Body of pancreas (tissue), 4 donors: ENCODE data around the gene AHCTF1. TPM values are rescaled to one million over a fixed set of nuclear protein-coding genes. Genes with fewer than 3 reads are reported as not detected.

Source experiments
- ATAC-seq: fragments of 150-250 bp; one replicate; pipeline ENCODE4 v1.9.1; 2016
- DNase-seq, 4 donors: peaks; one replicate each; pipeline ENCODE4 v3.0.0-alpha.2; 2019
- H3K27ac ChIP-seq, 4 donors: fragments of 200-600 bp; sonication (generic); 1 replicate in 3 of 4; 2 replicates in 1 of 4; pipeline versions ENCODE4 v1.5.1 to v1.6.1; 2016 to 2019; ENCODE audit warnings: mild to moderate bottlenecking in 1 of 4, mixed read lengths in 1 of 4, moderate library complexity in 1 of 4
- H3K27me3 ChIP-seq, 2 donors: fragments of 200-600 bp; sonication (generic); one replicate each; pipeline ENCODE4 v1.6.0; 2016; ENCODE audit warnings: mild to moderate bottlenecking in 1 of 2
- H3K36me3 ChIP-seq, 2 donors: fragments of 200-600 bp; sonication (generic); replicated peaks in 1 of 2; 2 replicates each; pipeline ENCODE4 v1.5.1; 2016; ENCODE audit warnings: low read depth in 2 of 2; ENCODE audit not compliant: insufficient read depth in 1 of 2
- H3K4me1 ChIP-seq: fragments of 200-600 bp; sonication (generic); one replicate; pipeline ENCODE4 v1.6.0; 2016
- H3K4me3 ChIP-seq, 2 donors: fragments of 200-600 bp; sonication (generic); 1 replicate in 1 of 2; 2 replicates in 1 of 2; pipeline ENCODE4 v1.5.1; 2016 to 2019
- H3K9me3 ChIP-seq, 3 donors: fragments of 200-600 bp; sonication (generic); 1 replicate in 2 of 3; 2 replicates in 1 of 3; pipeline ENCODE4 v1.5.1; 2016
- POLR2A ChIP-seq, 3 donors: fragments of 450-650 bp; IDR thresholded peaks; one replicate each; pipeline ENCODE4 v1.6.1; 2016; ENCODE audit warnings: antibody characterized with exemption in 3 of 3, mild to moderate bottlenecking in 2 of 3
- WGBS, 2 donors: methylation state at CpG; one replicate each; pipeline ENCODE4 v1.1.5; 2017; 5-methylcytosine and 5-hydroxymethylcytosine counted together
- intact Hi-C: fragments of 100-400 bp; cut with DNase I; formaldehyde crosslinking; loops from one replicate; pipeline ENCODE4 v1.15.1; 2023
- small RNA-seq: library from RNA; depleted of rRNA; stranded (forward); fragments of <200 nt; gene quantifications from one replicate; pipeline ENCODE3, GENCODE V24; 2016
- total RNA-seq, 2 donors: library from RNA; depleted of rRNA; stranded (reverse); fragments of >200 nt; gene quantifications; one replicate each; pipeline ENCODE4 v1.1.0, GENCODE V29; 2016
- TF ChIP-seq, protein P1 (sequence below), 7 experiments: fragments of 450-650 bp in 4 of 7; fragments of 200-600 bp in 3 of 7; sonication (generic) in 3 of 7; IDR thresholded peaks; one replicate each; pipeline ENCODE4 v1.5.1; 2016 to 2019; ENCODE audit warnings: antibody characterized with exemption in 7 of 7

The AHCTF1 gene
- total RNA-seq, 2 donors from 2014 or later = 17.5 to 18.7 TPM

DNA sequence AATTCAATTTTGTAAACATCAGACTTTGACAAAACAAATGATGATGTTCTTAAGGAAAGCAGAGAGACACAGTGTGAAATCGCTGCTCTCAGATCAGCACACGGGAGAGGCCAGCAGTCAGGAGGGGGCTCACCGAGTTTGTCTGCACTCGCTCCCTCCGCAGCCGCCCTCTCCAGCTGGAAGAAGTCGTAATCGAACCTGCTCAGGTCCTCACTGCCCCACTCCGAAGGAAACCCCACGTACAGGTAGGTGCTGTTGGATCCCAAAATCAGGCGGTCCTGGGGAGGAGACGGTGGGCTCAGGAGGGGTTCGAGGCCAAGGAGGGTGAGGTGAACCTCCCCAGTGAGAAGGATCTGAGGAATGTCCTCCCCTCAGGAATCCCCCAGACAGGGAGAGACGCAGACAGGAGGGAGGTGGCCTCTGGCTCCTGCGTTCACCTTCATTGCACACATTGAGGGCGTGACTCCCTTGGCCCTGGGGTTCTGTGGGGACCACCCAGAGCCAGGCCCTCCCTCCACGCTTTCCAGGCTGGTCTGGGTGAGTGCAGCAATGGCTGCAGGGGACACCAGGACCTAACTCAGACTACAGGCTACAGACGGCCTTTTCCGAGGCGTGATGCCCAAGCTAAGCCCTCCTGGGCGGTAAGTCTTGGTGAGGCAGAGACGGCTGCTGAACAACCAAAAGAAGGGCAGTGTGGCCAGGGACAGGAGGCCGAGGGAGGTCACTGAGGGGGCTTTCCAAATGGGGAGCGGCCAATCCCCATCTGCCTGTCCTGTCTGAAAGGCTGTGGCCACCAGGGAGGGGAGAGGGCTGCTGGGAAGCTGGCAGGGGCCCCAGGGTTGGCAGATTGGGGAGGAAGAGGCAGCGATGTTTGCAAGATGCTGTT, 142.1 kb downstream of the AHCTF1 start:
- DNase-seq (no peak), ATAC-seq (no peak)
- peaks cover 7% of the 10 kb centered on the region for H3K4me1 ChIP-seq
- H3K27me3 ChIP-seq = peaks cover 0 to 6% of the 10 kb centered on the region in 2 donors
- intact Hi-C loops = no loop called here
- no peak overlapping the region for H3K4me3 ChIP-seq
- 78 to 81% methylated on average over 20 to 23 of the region's 25 CpGs for WGBS, 2 donors
- no peaks in the 10 kb centered on the region for H3K36me3 ChIP-seq
- H3K27ac ChIP-seq = no peak overlapping the region
- TF ChIP-seq POLR2A (IDR thresholded peaks at IDR 0.05) = no peak
- TF ChIP-seq, protein P1, sequence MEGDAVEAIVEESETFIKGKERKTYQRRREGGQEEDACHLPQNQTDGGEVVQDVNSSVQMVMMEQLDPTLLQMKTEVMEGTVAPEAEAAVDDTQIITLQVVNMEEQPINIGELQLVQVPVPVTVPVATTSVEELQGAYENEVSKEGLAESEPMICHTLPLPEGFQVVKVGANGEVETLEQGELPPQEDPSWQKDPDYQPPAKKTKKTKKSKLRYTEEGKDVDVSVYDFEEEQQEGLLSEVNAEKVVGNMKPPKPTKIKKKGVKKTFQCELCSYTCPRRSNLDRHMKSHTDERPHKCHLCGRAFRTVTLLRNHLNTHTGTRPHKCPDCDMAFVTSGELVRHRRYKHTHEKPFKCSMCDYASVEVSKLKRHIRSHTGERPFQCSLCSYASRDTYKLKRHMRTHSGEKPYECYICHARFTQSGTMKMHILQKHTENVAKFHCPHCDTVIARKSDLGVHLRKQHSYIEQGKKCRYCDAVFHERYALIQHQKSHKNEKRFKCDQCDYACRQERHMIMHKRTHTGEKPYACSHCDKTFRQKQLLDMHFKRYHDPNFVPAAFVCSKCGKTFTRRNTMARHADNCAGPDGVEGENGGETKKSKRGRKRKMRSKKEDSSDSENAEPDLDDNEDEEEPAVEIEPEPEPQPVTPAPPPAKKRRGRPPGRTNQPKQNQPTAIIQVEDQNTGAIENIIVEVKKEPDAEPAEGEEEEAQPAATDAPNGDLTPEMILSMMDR (IDR thresholded peaks at IDR 0.05) = no peak
- H3K9me3 ChIP-seq = no peaks in the 10 kb centered on the region

Small RNAs within 50 kb of the gene (small RNA-seq; reads per million reads assigned to genes)
- gene AC113174.1 = not detected
- not detected for gene RF00402

Other genes with a start within 250 kb of the AHCTF1 start
- 10 to 100 TPM in 1 of 2 donors, 1 to 10 TPM in 1; 9.9 to 15.0 TPM for gene SCCPDH, start 207.5 kb downstream of the AHCTF1 start, total RNA-seq
- gene ZNF695, start 76.1 kb upstream of the AHCTF1 start, total RNA-seq = not detected
- gene ZNF670, start 146.9 kb upstream of the AHCTF1 start, total RNA-seq = 1 to 10 TPM; 1.3 to 2.3 TPM
- gene ZNF669, start 172.4 kb upstream of the AHCTF1 start, total RNA-seq = 1 to 10 TPM; 2.9 to 5.9 TPM
- 10 to 100 TPM; 20.8 to 32.4 TPM for gene ZNF124, start 240.1 kb upstream of the AHCTF1 start, total RNA-seq